Prostate gland (tissue), 2 donors: Measurements from ENCODE around the gene OGN. TPM values are rescaled to one million over a fixed set of nuclear protein-coding genes. Genes with fewer than 3 reads are reported as not detected.
"Not testable (repeated sequence)": the region's sequence is repeated elsewhere in the genome, so short reads cannot be mapped to it uniquely, and the experiment has no call there.

Source experiments
- DNase-seq: peaks from one replicate; pipeline ENCODE4 v3.0.0-alpha.2; 2019; ENCODE audit warnings: low spot score
- H3K27ac ChIP-seq, 2 donors: fragments of 200-600 bp; sonication (generic); 2 replicates each; pipeline ENCODE4 v1.5.1; 2017 to 2019
- H3K27me3 ChIP-seq: fragments of 200-600 bp; sonication (generic); replicated peaks from 2 replicates; pipeline ENCODE4 v1.5.1; 2019; ENCODE audit not compliant: insufficient read depth
- H3K36me3 ChIP-seq, 2 donors: fragments of 200-600 bp; sonication (generic); 1 replicate in 1 of 2; 2 replicates in 1 of 2; pipeline versions ENCODE4 v1.5.1 to v1.8.1; 2017 to 2019
- H3K4me1 ChIP-seq: fragments of 200-600 bp; sonication (generic); replicated peaks from 2 replicates; pipeline ENCODE4 v1.5.1; 2019
- H3K4me3 ChIP-seq, 2 donors: fragments of 200-600 bp; sonication (generic); 2 replicates each; pipeline ENCODE4 v1.5.1; 2017 to 2019
- H3K9me3 ChIP-seq: fragments of 200-600 bp; sonication (generic); 2 replicates; pipeline ENCODE4 v1.5.1; 2017
- CTCF ChIP-seq, 4 experiments: fragments of 200-600 bp in 2 of 4; fragments of 450-650 bp in 2 of 4; sonication (generic) in 2 of 4; IDR thresholded peaks; 1 replicate in 3 of 4; 2 replicates in 1 of 4; pipeline ENCODE4 v1.5.1; 2016 to 2019; ENCODE audit warnings: antibody characterized with exemption in 4 of 4, mild to moderate bottlenecking in 2 of 4, moderate library complexity in 2 of 4
- POLR2A ChIP-seq: fragments of 450-650 bp; IDR thresholded peaks from one replicate; pipeline ENCODE4 v1.6.1; 2016; ENCODE audit warnings: antibody characterized with exemption, mild to moderate bottlenecking
- POLR2AphosphoS5 ChIP-seq: sonication (generic); formaldehyde crosslinking; IDR thresholded peaks from one replicate; pipeline ENCODE4 v1.6.1; 2017; ENCODE audit warnings: antibody characterized with exemption
- WGBS: methylation state at CpG from one replicate; pipeline ENCODE4 v1.1.5; 2018; 5-methylcytosine and 5-hydroxymethylcytosine counted together
- intact Hi-C: fragments of 100-400 bp; cut with DNase I; formaldehyde crosslinking; loops from one replicate; pipeline ENCODE4 v1.14.2; 2022
- total RNA-seq, 2 donors: library from RNA; depleted of rRNA; stranded (reverse); fragments of >200 nt; gene quantifications; one replicate each; pipeline ENCODE4 v1.1.0, GENCODE V29; 2016

OGN gene
- total RNA-seq, 2 donors from 2014 or later: 6.9 to 24.4 TPM

- no peak overlapping the region for H3K4me3 ChIP-seq
- no peaks in the 10 kb centered on the region for H3K4me1 ChIP-seq
- WGBS: 74% methylated on average over 2 of the region's 2 CpGs
- TF ChIP-seq CTCF (IDR thresholded peaks at IDR 0.05) (no peak), POLR2A (no peak), POLR2AphosphoS5 (no peak)
- no peak overlapping the region for H3K27ac ChIP-seq
- no peaks in the 10 kb centered on the region for H3K36me3 ChIP-seq
- H3K9me3 ChIP-seq: no peaks in the 10 kb centered on the region
- intact Hi-C loops: no loop called here
- H3K27me3 ChIP-seq: no peaks in the 10 kb centered on the region
- no peak for DNase-seq
These were observed 18.4 kb upstream of the OGN start for GRCh38 chr9:92422611-92423338.

- intact Hi-C loops: no loop called here
- no peaks in the 10 kb centered on the region for H3K36me3 ChIP-seq
- WGBS: 85% methylated on average over 1 of the region's 1 CpG
- no peaks in the 10 kb centered on the region for H3K4me1 ChIP-seq
- H3K27ac ChIP-seq: no peak overlapping the region
- DNase-seq: no peak
- no peak for TF ChIP-seq POLR2AphosphoS5
- no peak for TF ChIP-seq POLR2A
- TF ChIP-seq CTCF (IDR thresholded peaks at IDR 0.05): no peak
- H3K27me3 ChIP-seq: no peaks in the 10 kb centered on the region
- no peaks in the 10 kb centered on the region for H3K9me3 ChIP-seq
- H3K4me3 ChIP-seq: no peak overlapping the region
These were observed 10.2 kb upstream of the OGN start for GRCh38 chr9:92414566-92414965.

- 75% methylated on average over 4 of the region's 4 CpGs for WGBS
- H3K4me3 ChIP-seq, H3K36me3 ChIP-seq, H3K4me1 ChIP-seq, H3K27ac ChIP-seq, DNase-seq, H3K9me3 ChIP-seq, H3K27me3 ChIP-seq, intact Hi-C loops: not testable (repeated sequence)
These were observed 6.8 kb upstream of the OGN start for GRCh38 chr9:92411157-92411556.

GRCh38 chr9:92408747-92409478 is 4.5 kb upstream of the OGN start:
- Histone ChIP-seq H3K27me3 (no peaks in the 10 kb centered on the region), H3K27ac (no peak overlapping the region), H3K36me3 (no peaks in the 10 kb centered on the region), H3K9me3 (no peaks in the 10 kb centered on the region), H3K4me1 (no peaks in the 10 kb centered on the region), H3K4me3 (no peak overlapping the region)
- intact Hi-C loops: no loop called here
- no peak for TF ChIP-seq POLR2A
- no peak for TF ChIP-seq POLR2AphosphoS5
- TF ChIP-seq CTCF (IDR thresholded peaks at IDR 0.05): no peak
- WGBS: 90% methylated on average over 2 of the region's 2 CpGs
- DNase-seq: no peak

- H3K36me3 ChIP-seq: no peaks in the 10 kb centered on the region
- no peak overlapping the region for H3K4me3 ChIP-seq
- no peak for TF ChIP-seq CTCF (IDR thresholded peaks at IDR 0.05)
- no peak for TF ChIP-seq POLR2A
- no peak for TF ChIP-seq POLR2AphosphoS5
- no peak for DNase-seq
- H3K9me3 ChIP-seq: no peaks in the 10 kb centered on the region
- H3K27ac ChIP-seq: no peak overlapping the region
- WGBS: 100% methylated on average over 2 of the region's 2 CpGs
- no peaks in the 10 kb centered on the region for H3K4me1 ChIP-seq
- no peaks in the 10 kb centered on the region for H3K27me3 ChIP-seq
- intact Hi-C loops: no loop called here
These were observed 3.4 kb upstream of the OGN start for GRCh38 chr9:92407818-92408217.
